H1 (cell line): ENCODE measurements around the gene PLPPR2. TPM values are rescaled to one million over a fixed set of nuclear protein-coding genes. Genes with fewer than 3 reads are reported as not detected.

ENCODE experiments used
- CTCF ChIA-PET: fragments of 300-600 bp; sonication (Branson Sonifier 250); formaldehyde crosslinking; loops from one replicate; lab custom pipeline; 2021; ENCODE audit not compliant: partially characterized antibody; lab: Charles Lee
- POLR2A ChIA-PET: fragments of 300-600 bp; sonication (Branson Sonifier 250); formaldehyde crosslinking; loops from one replicate; lab custom pipeline; 2021; ENCODE audit warnings: inconsistent platforms; ENCODE audit not compliant: partially characterized antibody; lab: Charles Lee
- DNase-seq, 2 experiments: peaks; one replicate each; pipeline versions ENCODE4 v3.0.0 to v3.0.0-alpha.2; 2010 to 2022; ENCODE audit warnings: low spot score in 2 of 2, low read depth in 1 of 2, mixed read lengths in 1 of 2
- FAIRE-seq: peaks from 2 replicates; lab custom pipeline; 2011; peaks lifted over from hg19 to GRCh38; lab: Jason Lieb, UNC
- H2AFZ ChIP-seq: 2 replicates; pipeline ENCODE4 v1.8.1; 2012; ENCODE audit warnings: low read length, inconsistent platforms
- H2AK5ac ChIP-seq: 2 replicates; pipeline ENCODE4 v1.6.1; 2013; ENCODE audit warnings: low read depth, low read length
- H2BK120ac ChIP-seq: replicated peaks from 2 replicates; pipeline ENCODE3; 2013; ENCODE audit warnings: low read depth, low read length, inconsistent platforms
- H2BK12ac ChIP-seq: 2 replicates; pipeline ENCODE4 v1.6.1; 2013; ENCODE audit warnings: low read depth, low read length
- H2BK15ac ChIP-seq: 2 replicates; pipeline ENCODE4 v1.6.1; 2013; ENCODE audit warnings: low read length
- H2BK20ac ChIP-seq: 2 replicates; pipeline ENCODE4 v1.6.1; 2013; ENCODE audit warnings: low read length
- H2BK5ac ChIP-seq: 2 replicates; pipeline ENCODE4 v1.6.1; 2013; ENCODE audit warnings: low read depth, low read length
- H3K14ac ChIP-seq: 2 replicates; pipeline ENCODE4 v1.6.1; 2013; ENCODE audit warnings: inconsistent platforms; ENCODE audit not compliant: insufficient read length
- H3K18ac ChIP-seq: 2 replicates; pipeline ENCODE4 v1.6.1; 2013; ENCODE audit warnings: low read length; ENCODE audit errors: extremely low read depth
- H3K23ac ChIP-seq: 2 replicates; pipeline ENCODE4 v1.6.1; 2013; ENCODE audit warnings: inconsistent platforms; ENCODE audit not compliant: insufficient read length
- H3K23me2 ChIP-seq: 2 replicates; pipeline ENCODE4 v1.6.1; 2013; ENCODE audit warnings: low read depth, low read length
- H3K27ac ChIP-seq: 2 replicates; pipeline ENCODE4 v1.6.1; 2011; ENCODE audit warnings: low read depth, low read length, inconsistent platforms
- H3K27me3 ChIP-seq, 4 experiments: replicated peaks in 1 of 4; 1 replicate in 1 of 4; 2 replicates in 3 of 4; pipeline versions ENCODE4 v1.6.1 to v1.8.1; 2011 to 2013; ENCODE audit warnings: low read length in 3 of 4, mild to moderate bottlenecking in 3 of 4, inconsistent platforms in 2 of 4, mixed read lengths in 2 of 4, moderate library complexity in 1 of 4; ENCODE audit not compliant: control insufficient read depth in 3 of 4, insufficient read depth in 3 of 4; ENCODE audit errors: extremely low read depth in 1 of 4
- H3K36me3 ChIP-seq, 4 experiments: 2 replicates each; pipeline versions ENCODE4 v1.6.1 to v1.8.1; 2011 to 2013; ENCODE audit warnings: mild to moderate bottlenecking in 4 of 4, low read length in 3 of 4, moderate library complexity in 2 of 4, control low read depth in 1 of 4, inconsistent platforms in 1 of 4; ENCODE audit not compliant: insufficient read depth in 4 of 4, control insufficient read depth in 2 of 4
- H3K4ac ChIP-seq: replicated peaks from 2 replicates; pipeline ENCODE3; 2013; ENCODE audit warnings: low read length, low read depth, mixed read lengths, inconsistent platforms; ENCODE audit not compliant: insufficient read length
- H3K4me1 ChIP-seq, 4 experiments: replicated peaks in 1 of 4; 1 replicate in 1 of 4; 2 replicates in 3 of 4; pipeline versions ENCODE4 v1.6.1 to v1.8.1; 2011 to 2013; ENCODE audit warnings: low read length in 3 of 4, inconsistent platforms in 2 of 4, mixed read lengths in 1 of 4; ENCODE audit not compliant: insufficient read depth in 4 of 4, control insufficient read depth in 3 of 4
- H3K4me2 ChIP-seq, 2 experiments: 2 replicates each; pipeline versions ENCODE4 v1.6.1 to v1.8.1; 2011 to 2013; ENCODE audit warnings: low read depth in 2 of 2, low read length in 2 of 2, control low read depth in 1 of 2, inconsistent platforms in 1 of 2, mild to moderate bottlenecking in 1 of 2; ENCODE audit not compliant: insufficient read depth in 1 of 2
- H3K4me3 ChIP-seq, 4 experiments: fragments of 200-600, 300-600 bp in 1 of 4; sonication (generic), shearing (Covaris generic), sonication (Bioruptor Twin) in 1 of 4; 2 replicates each; pipeline versions ENCODE4 v1.5.1 to v1.8.1; 2011 to 2016; ENCODE audit warnings: low read length in 4 of 4, low read depth in 3 of 4, control low read depth in 2 of 4, inconsistent platforms in 2 of 4, mild to moderate bottlenecking in 2 of 4, mixed read lengths in 1 of 4, moderate library complexity in 1 of 4; ENCODE audit not compliant: insufficient read depth in 2 of 4; ENCODE audit errors: extremely low read depth in 1 of 4
- H3K56ac ChIP-seq: replicated peaks from 2 replicates; pipeline ENCODE3; 2013; ENCODE audit warnings: low read depth, mild to moderate bottlenecking, mixed read lengths, low read length, inconsistent platforms; ENCODE audit not compliant: insufficient read length
- H3K79me1 ChIP-seq: 2 replicates; pipeline ENCODE4 v1.6.1; 2013; ENCODE audit warnings: low read depth, low read length, control low read depth
- H3K79me2 ChIP-seq, 2 experiments: 2 replicates each; pipeline versions ENCODE4 v1.6.1 to v1.8.1; 2012 to 2013; ENCODE audit warnings: low read length in 2 of 2, mild to moderate bottlenecking in 2 of 2, inconsistent platforms in 1 of 2; ENCODE audit not compliant: insufficient read depth in 2 of 2, control insufficient read depth in 1 of 2
- H3K9ac ChIP-seq, 4 experiments: replicated peaks in 1 of 4; 1 replicate in 1 of 4; 2 replicates in 3 of 4; pipeline versions ENCODE4 v1.6.1 to v1.8.1; 2011 to 2013; ENCODE audit warnings: low read depth in 3 of 4, low read length in 3 of 4, control low read depth in 2 of 4, mild to moderate bottlenecking in 2 of 4, moderate library complexity in 2 of 4, inconsistent platforms in 1 of 4; ENCODE audit errors: extremely low read depth in 1 of 4
- H3K9me3 ChIP-seq, 2 experiments: 2 replicates each; pipeline versions ENCODE4 v1.6.1 to v1.8.1; 2012 to 2013; ENCODE audit warnings: mild to moderate bottlenecking in 2 of 2, moderate library complexity in 2 of 2, control low read depth in 1 of 2, inconsistent platforms in 1 of 2, low read depth in 1 of 2, low read length in 1 of 2, mixed read lengths in 1 of 2; ENCODE audit not compliant: insufficient read depth in 2 of 2
- H4K20me1 ChIP-seq, 2 experiments: replicated peaks in 1 of 2; 2 replicates each; pipeline versions ENCODE3 to v1.8.1; 2011 to 2013; ENCODE audit warnings: inconsistent platforms in 2 of 2, low read length in 2 of 2, mild to moderate bottlenecking in 1 of 2; ENCODE audit not compliant: insufficient read depth in 2 of 2, control insufficient read depth in 1 of 2
- H4K5ac ChIP-seq: 2 replicates; pipeline ENCODE4 v1.6.1; 2013; ENCODE audit warnings: low read length, low read depth, mixed read lengths, inconsistent platforms; ENCODE audit not compliant: insufficient read length
- H4K8ac ChIP-seq: 2 replicates; pipeline ENCODE4 v1.8.0; 2013; ENCODE audit warnings: mild to moderate bottlenecking, moderate library complexity, low read length, inconsistent platforms; ENCODE audit not compliant: insufficient read depth; ENCODE audit errors: extremely low read depth
- H4K91ac ChIP-seq: replicated peaks from 2 replicates; pipeline ENCODE3; 2013; ENCODE audit warnings: low read length, mixed read lengths, inconsistent platforms; ENCODE audit not compliant: insufficient read length
- CHD2 ChIP-seq: IDR thresholded peaks from 2 replicates; pipeline ENCODE4 v1.6.1; 2012; ENCODE audit warnings: low read length, improper control_type of control experiment
- RBBP5 ChIP-seq: IDR thresholded peaks from 2 replicates; pipeline ENCODE4 v1.7.1; 2012; ENCODE audit warnings: low read depth, mild to moderate bottlenecking, inconsistent platforms, low read length, moderate library complexity, borderline replicate concordance
- WGBS, 2 experiments: shearing (Covaris generic) in 1 of 2; methylation state at CpG; one replicate each; pipeline versions ENCODE4 v1.1.6 to v1.1.7; 2013 to 2015; ENCODE audit warnings: low lambda C conversion rate in 2 of 2, mixed read lengths in 2 of 2, inconsistent platforms in 1 of 2, low coverage in 1 of 2, missing lambda C conversion rate in 1 of 2; ENCODE audit not compliant: insufficient replicate concordance in 2 of 2, insufficient coverage in 1 of 2, insufficient read length in 1 of 2; ENCODE audit errors: extremely low coverage in 1 of 2, missing lambda C conversion rate in 1 of 2; 5-methylcytosine and 5-hydroxymethylcytosine counted together
- polyA plus RNA-seq, 7 experiments: library from polyadenylated mRNA; depleted of rRNA in 3 of 7; stranded (reverse) in 5 of 7; unstranded in 2 of 7; fragments of >200 nt in 5 of 7; fragments of 200-250 nt in 2 of 7; gene quantifications; 1 replicate in 5 of 7; 2 replicates in 1 of 7; 4 replicates in 1 of 7; pipeline versions ENCODE4 v1.2.1 to v1.2.3, GENCODE V29; 2011 to 2013; ENCODE audit warnings: missing spikeins in 2 of 7, mixed read lengths in 2 of 7
- total RNA-seq: library from RNA; stranded (reverse); fragmentation: NEBNext Ultra II Directional; extraction: Animal tissue kit (Norgen Biotek cat#: 25700); gene quantifications from 2 replicates; pipeline ENCODE4 v1.2.1, GENCODE V29; 2021

Gene PLPPR2
- total and polyA plus RNA-seq, 2 of the 8 experiments (the other 6 are each of a cell fraction or from before 2014, with no cell fraction given): 7.2 to 11.7 TPM

DNA sequence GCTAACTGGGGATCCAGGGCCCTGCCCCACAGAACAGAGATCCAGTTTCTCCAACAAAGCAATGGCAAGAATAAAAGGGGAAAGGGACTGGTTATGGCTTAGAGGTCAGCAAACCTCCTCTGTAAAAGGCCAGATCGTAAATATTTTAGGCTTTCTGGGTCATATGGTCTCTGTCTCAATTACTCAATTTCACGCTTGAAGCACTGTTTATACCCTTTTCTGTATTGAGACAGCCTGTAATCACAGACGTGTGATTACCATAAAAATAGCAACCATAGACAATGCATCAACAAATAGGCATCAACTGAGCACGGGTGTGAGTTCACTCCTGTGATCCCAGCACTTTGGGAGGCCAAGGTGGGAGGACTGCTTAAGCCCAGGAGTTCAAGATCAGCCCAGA, 25.1 kb upstream of the PLPPR2 start:
- Histone ChIP-seq H2BK15ac (no peak overlapping the region), H3K9me3 (no peaks in the 10 kb centered on the region), H2AK5ac (no peak overlapping the region), H2BK5ac (no peak overlapping the region), H2BK12ac (no peak overlapping the region), H2BK120ac (no peak overlapping the region), H3K4me3 (no peak overlapping the region), H3K27ac (no peak overlapping the region), H3K23me2 (no peaks in the 10 kb centered on the region), H4K20me1 (no peaks in the 10 kb centered on the region), H4K5ac (no peak overlapping the region), H3K23ac (no peak overlapping the region), H3K27me3 (no peaks in the 10 kb centered on the region), H4K8ac (no peak overlapping the region), H3K36me3 (peaks cover 0 to 6% (median under 1%) of the 10 kb centered on the region in 4 experiments; a peak in 3 of 8 replicates), H3K18ac (no peak overlapping the region), H3K79me1 (no peaks in the 10 kb centered on the region), H3K4me1 (no peaks in the 10 kb centered on the region), H3K4ac (no peak overlapping the region), H4K91ac (no peak overlapping the region), H2AFZ (no peak overlapping the region), H2BK20ac (no peak overlapping the region), H3K79me2 (no peaks in the 10 kb centered on the region), H3K56ac (no peak overlapping the region), H3K14ac (no peak overlapping the region), H3K9ac (no peak overlapping the region), H3K4me2 (no peak overlapping the region)
- ChIA-PET POLR2A (no interaction called here), CTCF (interaction anchor here (1.8 kb wide), 1 partner anchor 11 kb away, joined by 4 read pairs; no protein-coding TSS in a partner anchor)
- TF ChIP-seq CHD2: no peak
- TF ChIP-seq RBBP5: no peak
- DNase-seq (no peak), FAIRE-seq (no peak)
- WGBS, 2 experiments: 88% methylated on average over 4 of the region's 4 CpGs; no CpG with 5 or more reads in 1 of the 2 experiments
